ENCODE measurements around the gene QRICH2. TPM values are rescaled to one million over a fixed set of nuclear protein-coding genes. Genes with fewer than 3 reads are reported as not detected.
A peak's percentile ranks its signal among the peaks of the same experiment; 100 is the strongest.

The QRICH2 gene
- total and polyA plus RNA-seq, 9 of the 15 experiments (the other 6 are each of a cell fraction or from before 2014, with no cell fraction given): 0.03 to 1.6 (median 0.81) TPM

GRCh38 chr17:76246080-76247066 lies 61.7 kb downstream of the QRICH2 start (continued):
- TF ChIP-seq ETV6 (IDR thresholded peaks at IDR 0.05; ENCODE audit: borderline replicate concordance in 1 of 2, low read depth in 2 of 2, low read length in 1 of 2) (no peak), ETV6 (CRISPR knock-in tag; IDR thresholded peaks at IDR 0.05; ENCODE audit: borderline replicate concordance) (no peak), DIDO1 (tag; IDR thresholded peaks at IDR 0.05; ENCODE audit: low read depth) (no peak), POLR2AphosphoS2 (IDR thresholded peaks at IDR 0.05; ENCODE audit: low read length) (no peak), ZNF512 (tag; IDR thresholded peaks at IDR 0.05) (no peak), HEY1 (CRISPR knock-in tag; IDR thresholded peaks at IDR 0.05; ENCODE audit: borderline replicate concordance) (no peak), FIP1L1 (IDR thresholded peaks at IDR 0.05; ENCODE audit: low read depth, low read length, poor library complexity, severe bottlenecking) (no peak), CHD1 (IDR thresholded peaks at IDR 0.05; ENCODE audit: low read length) (no peak), HDAC2 (IDR thresholded peaks at IDR 0.05) (peak; percentile 55; the same call in 1 of the 2 replicates), CBX2 (IDR thresholded peaks at IDR 0.05; ENCODE audit: insufficient read depth, low read length, poor library complexity, severe bottlenecking) (no peak), FOXP4 (CRISPR knock-in tag; IDR thresholded peaks at IDR 0.05; ENCODE audit: borderline replicate concordance) (no peak), ZBTB1 (CRISPR knock-in tag; IDR thresholded peaks at IDR 0.05; ENCODE audit: borderline replicate concordance, low read depth) (no peak), PRDM10 (IDR thresholded peaks at IDR 0.05; ENCODE audit: partially characterized antibody) (no peak), ZNF384 (IDR thresholded peaks at IDR 0.05; ENCODE audit: low read depth, low read length) (no peak), SAFB (IDR thresholded peaks at IDR 0.05; ENCODE audit: borderline replicate concordance, low read depth, low read length) (no peak), ZFPM2 (CRISPR knock-in tag; IDR thresholded peaks at IDR 0.05) (no peak), SIRT6 (IDR thresholded peaks at IDR 0.05; ENCODE audit: low read depth, low read length) (no peak), TBL1XR1 (IDR thresholded peaks at IDR 0.05; ENCODE audit: low read length in 2 of 2) (no peak; a peak in 1 of 4 replicates), E2F3 (CRISPR knock-in tag; IDR thresholded peaks at IDR 0.05) (no peak), ZNF75A (CRISPR knock-in tag; IDR thresholded peaks at IDR 0.05) (no peak)

All from K562 (cell line).